OCI-M2 (cell line): ENCODE data around the gene NF1.
"Not testable (repeated sequence)": the region's sequence is repeated elsewhere in the genome, so short reads cannot be mapped to it uniquely, and the experiment has no call there.

Experiments
- DNase-seq: peaks from one replicate; lab custom pipeline; 2025; ENCODE audit not compliant: unreplicated experiment; lab: John Stamatoyannopoulos, UW

Gene NF1

DNA sequence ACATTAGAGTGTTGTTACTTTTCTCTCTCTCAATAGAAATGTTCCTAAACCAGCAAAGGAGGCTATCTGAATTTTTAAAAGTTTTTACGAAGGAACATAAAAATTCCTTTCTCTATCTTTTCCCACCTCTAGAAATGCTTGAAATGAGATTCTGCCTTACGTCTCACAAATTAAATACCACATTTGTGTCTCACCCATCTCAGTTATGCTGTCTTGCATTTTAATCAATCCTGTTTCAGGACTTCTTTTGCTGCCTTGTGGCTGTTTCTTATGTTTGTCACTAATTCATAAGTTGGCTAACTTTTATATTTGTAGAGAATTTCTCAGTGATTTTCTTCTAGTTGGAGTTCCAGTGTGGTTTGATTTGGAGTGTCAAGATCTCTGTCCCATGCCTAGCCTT lies 198.8 kb downstream of the NF1 start:
- no peak for DNase-seq

GRCh38 chr17:31294231-31294630 lies 199.5 kb downstream of the NF1 start:
- DNase-seq, result no peak

DNA sequence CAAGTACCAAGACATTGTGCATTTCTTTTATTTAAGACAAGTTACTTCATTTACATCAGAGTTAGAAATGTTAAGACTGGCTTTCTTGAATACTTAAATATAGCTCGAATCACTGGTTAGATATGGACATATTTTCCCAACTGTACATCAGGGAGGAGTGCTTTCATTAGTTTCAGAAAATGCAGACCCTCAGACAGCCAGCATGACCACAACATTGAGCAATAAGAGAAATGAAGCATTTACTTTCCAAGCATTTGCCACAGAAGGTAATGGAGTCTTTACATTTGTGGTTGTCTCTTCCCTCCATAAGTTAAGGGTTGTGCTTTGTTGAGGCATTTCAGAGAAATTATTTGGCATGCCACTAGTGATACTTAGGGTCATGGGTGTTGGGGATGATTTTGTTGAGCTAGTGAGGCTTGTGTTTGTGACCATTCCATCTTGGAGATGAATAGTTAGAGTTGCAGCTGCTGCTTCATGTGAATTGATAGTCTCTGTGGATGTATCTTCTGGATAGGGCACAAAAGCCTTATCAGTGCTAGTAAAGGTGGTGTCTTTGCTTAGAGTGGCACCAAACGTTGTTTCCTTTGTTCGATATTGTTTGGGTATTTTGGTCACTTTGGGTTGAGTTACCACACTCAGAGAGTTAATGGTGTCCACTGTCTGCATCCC lies 200.2 kb downstream of the NF1 start:
- DNase-seq, result no peak

DNA sequence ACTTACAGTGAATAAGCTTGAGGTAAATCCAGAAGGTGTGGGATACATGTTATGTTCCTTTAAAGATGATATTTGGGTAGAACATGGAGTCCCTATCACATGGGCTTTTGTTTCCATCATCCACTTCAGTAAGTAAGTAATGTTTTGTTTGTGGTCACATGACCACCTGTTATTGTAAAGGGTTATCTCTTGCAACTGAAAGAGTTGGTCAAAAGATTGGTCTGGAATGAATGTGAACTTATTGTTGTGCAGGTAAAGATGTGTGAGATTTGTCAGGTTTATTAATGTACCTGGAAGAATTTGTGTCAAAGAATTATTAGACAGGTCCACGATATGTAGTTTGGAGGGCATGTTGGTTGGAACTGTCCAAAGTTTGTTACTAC lies 200.7 kb downstream of the NF1 start:
- no peak for DNase-seq

DNA sequence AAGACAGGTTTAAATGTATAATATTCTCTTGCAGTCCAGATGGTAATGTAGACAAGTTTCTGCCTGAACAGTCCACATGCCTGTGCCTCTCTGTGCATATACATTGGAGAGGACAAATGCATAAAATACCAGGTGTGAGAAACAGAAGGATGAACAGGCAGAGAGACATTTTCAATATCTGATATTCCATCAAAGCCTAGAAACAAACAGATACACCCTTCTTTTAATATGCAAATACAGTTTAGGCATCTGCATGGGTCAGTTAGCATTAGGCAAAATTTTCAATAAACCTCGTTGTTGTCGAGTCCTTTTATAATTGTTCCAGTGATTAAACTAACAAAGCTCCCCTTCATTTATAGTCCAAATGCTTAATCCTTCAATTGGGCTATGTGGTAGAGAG lies 201.4 kb downstream of the NF1 start:
- DNase-seq, result no peak

GRCh38 chr17:31297090-31297489 lies 202.3 kb downstream of the NF1 start, which contains the start of gene OMG:
Gene OMG (minus strand): TSS chr17:31297239. CDS start chr17:31296331, 908 bp downstream.
- no peak for DNase-seq

DNA sequence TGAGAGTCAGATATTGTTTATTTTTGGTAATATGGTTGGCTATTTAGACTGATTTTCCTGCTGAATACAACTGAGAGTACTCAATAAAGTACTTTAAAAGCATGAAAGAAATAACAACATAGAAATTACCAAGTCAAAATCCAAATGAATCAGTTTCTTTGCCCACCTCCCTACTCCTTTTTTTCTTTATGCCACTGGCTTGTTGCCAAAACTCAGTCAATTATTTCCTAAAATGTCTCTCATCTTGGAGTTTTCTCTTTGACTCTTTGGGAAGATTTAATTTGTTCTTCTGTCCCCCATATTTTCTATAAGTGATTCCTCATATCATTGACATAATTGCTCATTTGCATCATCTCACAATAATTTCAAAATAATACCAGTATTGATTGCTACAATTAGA lies 204.8 kb downstream of the NF1 start:
- no peak for DNase-seq

DNA sequence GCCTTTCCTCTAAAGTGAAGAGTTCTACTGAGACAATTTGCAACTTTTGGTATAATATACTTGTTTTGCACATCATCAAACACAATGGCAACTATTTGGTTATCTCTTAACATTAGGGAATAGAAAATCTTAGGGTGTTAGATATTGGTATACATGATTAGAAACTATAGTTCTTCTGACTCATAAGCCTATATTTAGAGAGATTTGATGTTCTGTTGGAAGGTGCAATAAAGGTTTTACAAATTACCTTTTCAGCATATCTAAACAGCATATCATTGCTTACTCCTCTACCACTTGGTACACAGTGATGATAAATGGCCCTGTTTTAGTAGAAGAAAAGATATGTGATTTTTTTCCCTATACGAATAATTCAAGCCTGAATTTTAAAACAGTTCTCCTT lies 212.9 kb downstream of the NF1 start:
- no peak for DNase-seq

GRCh38 chr17:31308372-31309334 lies 213.9 kb downstream of the NF1 start:
- no peak for DNase-seq

DNA sequence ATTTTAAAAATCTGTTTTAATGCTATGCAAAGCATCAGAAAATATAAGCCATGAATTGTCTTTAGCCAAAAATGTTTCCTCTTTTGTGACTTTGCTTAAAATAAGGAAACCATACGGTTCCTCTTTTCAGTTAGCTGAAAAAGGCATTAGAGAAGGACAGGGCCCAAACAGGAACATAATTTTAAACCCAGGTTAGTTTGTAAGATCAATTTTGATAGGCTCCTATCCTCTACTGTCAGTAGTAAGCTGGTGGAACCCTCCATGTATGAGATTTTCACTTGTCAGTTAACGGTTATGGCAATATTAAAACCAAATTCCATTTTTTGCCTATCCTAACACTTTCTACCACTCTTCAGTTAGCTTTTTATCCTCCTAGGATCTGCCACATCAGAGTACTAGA lies 214.8 kb downstream of the NF1 start:
- no peak for DNase-seq

- no peak for DNase-seq
Measured at GRCh38 chr17:31310260-31310659, 215.5 kb downstream of the NF1 start.

DNA sequence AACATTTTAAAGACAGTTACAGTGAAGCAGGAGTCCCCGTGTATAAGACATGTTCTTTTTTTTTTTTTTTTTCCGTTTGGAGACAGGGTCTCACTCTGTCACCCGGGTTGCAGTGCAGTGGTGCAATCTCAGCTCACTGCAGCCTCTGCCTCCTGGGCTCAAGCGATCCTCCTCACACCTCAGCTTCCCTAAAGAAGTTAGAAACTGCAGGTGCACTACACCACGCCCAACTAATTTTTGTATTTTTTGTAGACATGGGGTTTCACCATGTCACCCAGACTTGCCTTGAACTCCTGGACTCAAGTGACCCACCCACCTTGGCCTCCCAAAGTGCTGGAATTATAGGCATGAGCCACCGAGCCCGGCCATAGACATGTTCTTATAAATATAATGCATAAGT lies 216.1 kb downstream of the NF1 start:
- no peak for DNase-seq

- no peak for DNase-seq
Measured at GRCh38 chr17:31311526-31311925, 216.7 kb downstream of the NF1 start.

DNA sequence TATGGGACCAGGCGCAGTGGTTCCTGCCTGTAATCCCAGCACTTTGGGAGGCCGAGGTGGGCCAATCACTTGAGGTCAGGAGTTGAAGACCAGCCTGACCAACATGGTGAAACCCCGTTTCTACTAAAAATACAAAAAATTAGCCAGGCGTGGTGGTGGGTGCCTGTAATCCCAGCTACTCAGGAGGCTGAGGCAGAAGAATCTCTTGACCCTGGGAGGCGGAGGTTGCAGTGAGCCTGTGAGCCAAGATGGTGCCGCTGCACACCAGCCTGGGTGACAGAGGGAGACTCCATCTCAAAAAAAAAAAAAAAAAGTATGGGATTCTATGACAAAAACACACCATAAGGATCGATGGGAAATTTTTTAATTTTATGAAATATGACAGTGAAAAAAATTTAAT lies 217.4 kb downstream of the NF1 start:
- not testable (repeated sequence) for DNase-seq

DNA sequence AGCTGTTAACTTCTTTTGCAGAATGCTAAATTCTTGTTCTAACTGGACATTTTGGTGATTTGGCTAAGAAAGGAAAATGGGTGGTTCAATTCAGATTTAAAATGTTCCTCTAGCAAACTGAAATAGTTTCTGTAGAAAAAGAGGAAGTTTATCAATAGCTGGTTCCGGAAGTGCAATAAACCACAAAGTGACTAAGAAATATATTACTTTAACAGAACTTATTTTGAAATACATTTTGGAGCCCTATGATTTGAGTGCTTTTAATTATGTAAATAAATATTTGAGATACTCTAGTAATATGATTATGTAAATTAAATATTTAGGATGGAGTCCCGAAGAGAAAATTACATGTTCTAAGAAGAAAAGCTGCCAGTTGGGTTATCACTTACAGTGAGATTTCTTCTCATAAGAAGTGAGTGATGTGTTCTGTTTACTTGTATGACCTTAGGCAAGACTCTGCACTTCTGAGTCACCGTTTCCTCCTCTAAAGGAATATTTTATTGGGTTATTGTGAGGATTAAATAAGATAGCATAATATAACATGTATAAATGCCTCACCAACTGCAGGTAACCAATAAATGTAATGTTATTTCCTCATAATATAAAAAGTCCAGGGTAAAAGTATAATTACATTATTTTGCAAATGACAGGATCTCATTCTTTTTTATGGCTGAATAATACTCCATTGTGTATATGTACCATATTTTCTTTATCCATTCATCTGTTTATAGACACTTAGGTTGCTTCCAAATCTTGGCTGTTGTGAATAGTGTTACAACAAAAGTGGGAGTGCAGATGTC lies 219.4 kb downstream of the NF1 start, which contains the start of gene EVI2B:
Gene EVI2B (minus strand): TSS at position 73 of the 800 bp plus-strand sequence. CDS start 8,445 bp downstream, outside the sequence.
- DNase-seq, result no peak

- no peak for DNase-seq
Measured at GRCh38 chr17:31314782-31315100, 220.0 kb downstream of the NF1 start.

DNA sequence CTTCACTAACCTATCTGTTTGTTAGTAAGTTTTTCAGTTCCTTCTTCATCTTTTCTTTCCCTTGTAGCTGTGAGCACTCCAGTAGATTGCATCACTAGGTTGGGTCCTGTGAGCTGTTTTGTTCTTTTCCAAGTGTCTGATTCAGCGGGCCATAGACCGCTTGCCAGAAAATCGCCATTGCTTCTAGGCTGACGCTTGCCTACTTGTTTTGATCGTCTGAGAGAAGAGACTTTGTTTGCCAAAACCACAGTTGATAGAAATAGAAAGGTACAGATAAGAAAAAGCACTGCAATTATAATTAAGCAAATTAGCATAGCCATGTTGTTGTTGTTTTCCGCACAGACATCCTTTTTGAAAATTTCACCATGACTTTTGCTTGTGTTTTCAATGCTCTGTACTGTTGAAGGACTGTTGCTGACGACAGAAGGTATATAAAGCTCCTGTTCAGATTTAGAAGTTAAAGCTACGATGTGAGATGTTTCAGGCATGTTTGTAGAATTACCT lies 223.6 kb downstream of the NF1 start:
- no peak for DNase-seq

GRCh38 chr17:31318851-31319661 lies 224.3 kb downstream of the NF1 start:
- DNase-seq, result no peak

DNA sequence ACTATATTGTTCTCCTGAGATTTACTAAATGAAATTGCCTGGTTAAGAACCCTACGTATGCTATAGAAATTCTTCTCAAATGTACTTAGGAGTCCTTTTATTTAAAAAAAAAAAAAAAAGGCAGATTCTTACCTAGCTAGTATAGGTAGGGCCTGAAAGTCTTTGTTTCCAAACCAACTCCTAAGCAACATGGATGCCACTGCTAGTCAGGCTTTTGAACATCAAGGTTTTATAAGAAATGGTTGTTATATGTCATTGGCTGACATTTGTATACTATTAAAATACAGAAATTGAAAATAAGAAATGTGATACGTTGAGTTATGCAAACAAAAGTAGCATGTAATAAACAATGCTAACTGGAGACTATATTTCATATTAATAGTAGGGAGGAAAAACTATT lies 225.5 kb downstream of the NF1 start:
- no peak for DNase-seq

GRCh38 chr17:31320791-31321190 lies 226.0 kb downstream of the NF1 start:
- DNase-seq, result no peak
